ENCODE measurements around the gene PLEKHO1.

DNA sequence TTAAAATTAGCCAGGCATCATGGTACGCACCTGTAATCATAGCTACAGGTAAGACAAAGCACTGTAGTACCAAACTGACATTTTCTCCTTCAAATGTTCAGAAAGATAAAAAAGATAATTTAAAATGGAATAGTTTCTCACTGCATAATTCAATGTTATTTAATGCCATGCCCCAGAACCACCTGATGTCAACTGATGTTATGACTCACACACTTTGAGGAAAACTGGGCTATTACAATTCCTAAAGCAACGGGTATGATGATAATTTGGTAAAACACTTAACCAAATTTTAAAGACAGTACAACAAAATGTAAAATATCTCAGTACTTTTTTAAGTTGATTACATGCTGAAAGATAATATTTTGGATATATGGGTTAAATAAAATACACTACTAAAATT is 22.9 kb upstream of the PLEKHO1 start:
- TF ChIP-seq, protein P1, sequence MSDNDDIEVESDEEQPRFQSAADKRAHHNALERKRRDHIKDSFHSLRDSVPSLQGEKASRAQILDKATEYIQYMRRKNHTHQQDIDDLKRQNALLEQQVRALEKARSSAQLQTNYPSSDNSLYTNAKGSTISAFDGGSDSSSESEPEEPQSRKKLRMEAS (IDR thresholded peaks at IDR 0.05), result no peak
- no peak for TF ChIP-seq NFIC (IDR thresholded peaks at IDR 0.05)
- TF ChIP-seq, protein P2, sequence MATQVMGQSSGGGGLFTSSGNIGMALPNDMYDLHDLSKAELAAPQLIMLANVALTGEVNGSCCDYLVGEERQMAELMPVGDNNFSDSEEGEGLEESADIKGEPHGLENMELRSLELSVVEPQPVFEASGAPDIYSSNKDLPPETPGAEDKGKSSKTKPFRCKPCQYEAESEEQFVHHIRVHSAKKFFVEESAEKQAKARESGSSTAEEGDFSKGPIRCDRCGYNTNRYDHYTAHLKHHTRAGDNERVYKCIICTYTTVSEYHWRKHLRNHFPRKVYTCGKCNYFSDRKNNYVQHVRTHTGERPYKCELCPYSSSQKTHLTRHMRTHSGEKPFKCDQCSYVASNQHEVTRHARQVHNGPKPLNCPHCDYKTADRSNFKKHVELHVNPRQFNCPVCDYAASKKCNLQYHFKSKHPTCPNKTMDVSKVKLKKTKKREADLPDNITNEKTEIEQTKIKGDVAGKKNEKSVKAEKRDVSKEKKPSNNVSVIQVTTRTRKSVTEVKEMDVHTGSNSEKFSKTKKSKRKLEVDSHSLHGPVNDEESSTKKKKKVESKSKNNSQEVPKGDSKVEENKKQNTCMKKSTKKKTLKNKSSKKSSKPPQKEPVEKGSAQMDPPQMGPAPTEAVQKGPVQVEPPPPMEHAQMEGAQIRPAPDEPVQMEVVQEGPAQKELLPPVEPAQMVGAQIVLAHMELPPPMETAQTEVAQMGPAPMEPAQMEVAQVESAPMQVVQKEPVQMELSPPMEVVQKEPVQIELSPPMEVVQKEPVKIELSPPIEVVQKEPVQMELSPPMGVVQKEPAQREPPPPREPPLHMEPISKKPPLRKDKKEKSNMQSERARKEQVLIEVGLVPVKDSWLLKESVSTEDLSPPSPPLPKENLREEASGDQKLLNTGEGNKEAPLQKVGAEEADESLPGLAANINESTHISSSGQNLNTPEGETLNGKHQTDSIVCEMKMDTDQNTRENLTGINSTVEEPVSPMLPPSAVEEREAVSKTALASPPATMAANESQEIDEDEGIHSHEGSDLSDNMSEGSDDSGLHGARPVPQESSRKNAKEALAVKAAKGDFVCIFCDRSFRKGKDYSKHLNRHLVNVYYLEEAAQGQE (IDR thresholded peaks at IDR 0.05; ENCODE audit: low read depth), result no peak
